K562 (cell line): ENCODE measurements around the gene MYO18B.

ENCODE experiments used
- CCNT2 ChIP-seq: IDR thresholded peaks from 2 replicates; pipeline ENCODE4 v1.6.1; 2011; ENCODE audit warnings: borderline replicate concordance, low read depth, mild to moderate bottlenecking, moderate library complexity, mixed read lengths, low read length; ENCODE audit not compliant: insufficient read length; ENCODE audit errors: extremely low read depth
- EP300 ChIP-seq: IDR thresholded peaks from 2 replicates; pipeline ENCODE4 v1.6.1; 2012; ENCODE audit warnings: low read length, improper control_type of control experiment
- HMG20A ChIP-seq: fragments of 450-650 bp; formaldehyde crosslinking; conservative IDR thresholded peaks from 2 replicates; pipeline ENCODE4 v1.4.0; 2020; ENCODE audit warnings: mild to moderate bottlenecking, mixed read lengths
- RHOXF2B ChIP-seq: fragments of 250-450 bp; sonication (Bioruptor Pico); conservative IDR thresholded peaks from 2 replicates; pipeline ENCODE4 v1.5.1; 2021
- TRIM28 ChIP-seq: fragments of 450-650 bp; IDR thresholded peaks from 2 replicates; pipeline ENCODE4 v1.6.1; 2017
- TF ChIP-seq, protein P1 (sequence below), 3 experiments: IDR thresholded peaks in 2 of 3; conservative IDR thresholded peaks in 1 of 3; 2 replicates each; pipeline ENCODE4 v1.5.1; 2011 to 2012; ENCODE audit warnings: low read length in 3 of 3, mild to moderate bottlenecking in 3 of 3, control low read depth in 2 of 3, improper control_type of control experiment in 1 of 3, inconsistent platforms in 1 of 3, low read depth in 1 of 3, mixed read lengths in 1 of 3, moderate library complexity in 1 of 3; ENCODE audit not compliant: insufficient read depth in 2 of 3
- TF ChIP-seq, protein P2 (sequence below): fragments of 450-650 bp; IDR thresholded peaks from 2 replicates; pipeline ENCODE4 v1.6.1; 2016; ENCODE audit warnings: low read depth, mild to moderate bottlenecking, moderate library complexity
- TF ChIP-seq, protein P3 (sequence below), 2 experiments: fragments of 450-650 bp; IDR thresholded peaks; 2 replicates each; pipeline ENCODE4 v1.6.1; 2016
- TF ChIP-seq, protein P4 (sequence below): sonication (generic); formaldehyde crosslinking; IDR thresholded peaks from 2 replicates; pipeline ENCODE4 v1.9.0; 2022; ENCODE audit warnings: mild to moderate bottlenecking, missing genetic modification reagents

DNA sequence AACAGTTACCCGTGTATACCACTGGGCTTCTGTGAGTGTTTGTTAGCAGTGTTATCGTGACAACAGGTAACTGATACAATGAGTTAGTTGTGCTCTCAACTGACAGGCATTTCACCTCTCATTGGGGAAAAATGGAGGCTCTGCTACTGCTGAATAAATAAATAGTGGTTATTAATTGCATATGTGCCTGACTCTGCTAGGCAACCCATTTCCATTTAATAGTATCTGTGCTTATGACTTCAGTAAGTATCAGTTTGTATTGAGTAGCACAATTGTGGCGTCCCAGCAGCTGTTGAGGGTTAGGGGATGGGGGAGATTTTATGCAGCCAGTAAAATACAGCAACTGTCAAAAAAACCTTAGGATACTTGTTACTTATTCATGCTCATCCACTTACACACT lies 303.9 kb downstream of the MYO18B start:
- TF ChIP-seq, protein P1, sequence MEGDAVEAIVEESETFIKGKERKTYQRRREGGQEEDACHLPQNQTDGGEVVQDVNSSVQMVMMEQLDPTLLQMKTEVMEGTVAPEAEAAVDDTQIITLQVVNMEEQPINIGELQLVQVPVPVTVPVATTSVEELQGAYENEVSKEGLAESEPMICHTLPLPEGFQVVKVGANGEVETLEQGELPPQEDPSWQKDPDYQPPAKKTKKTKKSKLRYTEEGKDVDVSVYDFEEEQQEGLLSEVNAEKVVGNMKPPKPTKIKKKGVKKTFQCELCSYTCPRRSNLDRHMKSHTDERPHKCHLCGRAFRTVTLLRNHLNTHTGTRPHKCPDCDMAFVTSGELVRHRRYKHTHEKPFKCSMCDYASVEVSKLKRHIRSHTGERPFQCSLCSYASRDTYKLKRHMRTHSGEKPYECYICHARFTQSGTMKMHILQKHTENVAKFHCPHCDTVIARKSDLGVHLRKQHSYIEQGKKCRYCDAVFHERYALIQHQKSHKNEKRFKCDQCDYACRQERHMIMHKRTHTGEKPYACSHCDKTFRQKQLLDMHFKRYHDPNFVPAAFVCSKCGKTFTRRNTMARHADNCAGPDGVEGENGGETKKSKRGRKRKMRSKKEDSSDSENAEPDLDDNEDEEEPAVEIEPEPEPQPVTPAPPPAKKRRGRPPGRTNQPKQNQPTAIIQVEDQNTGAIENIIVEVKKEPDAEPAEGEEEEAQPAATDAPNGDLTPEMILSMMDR (IDR thresholded peaks at IDR 0.05 in 2 of 3, conservative IDR thresholded peaks at IDR 0.05 in 1 of 3; ENCODE audit: insufficient read depth in 2 of 3, low read depth in 1 of 3, low read length in 3 of 3): no peak
- TF ChIP-seq CCNT2 (no peak), RHOXF2B (CRISPR knock-in tag) (no peak), HMG20A (CRISPR knock-in tag) (no peak), TRIM28 (no peak), EP300 (no peak)
- TF ChIP-seq, protein P2, sequence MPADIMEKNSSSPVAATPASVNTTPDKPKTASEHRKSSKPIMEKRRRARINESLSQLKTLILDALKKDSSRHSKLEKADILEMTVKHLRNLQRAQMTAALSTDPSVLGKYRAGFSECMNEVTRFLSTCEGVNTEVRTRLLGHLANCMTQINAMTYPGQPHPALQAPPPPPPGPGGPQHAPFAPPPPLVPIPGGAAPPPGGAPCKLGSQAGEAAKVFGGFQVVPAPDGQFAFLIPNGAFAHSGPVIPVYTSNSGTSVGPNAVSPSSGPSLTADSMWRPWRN: no peak
- TF ChIP-seq, protein P3, sequence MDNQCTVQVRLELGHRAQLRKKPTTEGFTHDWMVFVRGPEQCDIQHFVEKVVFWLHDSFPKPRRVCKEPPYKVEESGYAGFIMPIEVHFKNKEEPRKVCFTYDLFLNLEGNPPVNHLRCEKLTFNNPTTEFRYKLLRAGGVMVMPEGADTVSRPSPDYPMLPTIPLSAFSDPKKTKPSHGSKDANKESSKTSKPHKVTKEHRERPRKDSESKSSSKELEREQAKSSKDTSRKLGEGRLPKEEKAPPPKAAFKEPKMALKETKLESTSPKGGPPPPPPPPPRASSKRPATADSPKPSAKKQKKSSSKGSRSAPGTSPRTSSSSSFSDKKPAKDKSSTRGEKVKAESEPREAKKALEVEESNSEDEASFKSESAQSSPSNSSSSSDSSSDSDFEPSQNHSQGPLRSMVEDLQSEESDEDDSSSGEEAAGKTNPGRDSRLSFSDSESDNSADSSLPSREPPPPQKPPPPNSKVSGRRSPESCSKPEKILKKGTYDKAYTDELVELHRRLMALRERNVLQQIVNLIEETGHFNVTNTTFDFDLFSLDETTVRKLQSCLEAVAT (IDR thresholded peaks at IDR 0.05): no peak
- TF ChIP-seq, protein P4, sequence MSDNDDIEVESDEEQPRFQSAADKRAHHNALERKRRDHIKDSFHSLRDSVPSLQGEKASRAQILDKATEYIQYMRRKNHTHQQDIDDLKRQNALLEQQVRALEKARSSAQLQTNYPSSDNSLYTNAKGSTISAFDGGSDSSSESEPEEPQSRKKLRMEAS: no peak
